B cell (primary cell): ENCODE data around the gene KIAA0319L. TPM values are rescaled to one million over a fixed set of nuclear protein-coding genes. Genes with fewer than 3 reads are reported as not detected.

ENCODE experiments used
- ATAC-seq: fragments of 200-7000 bp; cut with Tn5 transposase; one replicate; pipeline ENCODE4 v1.10.0; 2021; ENCODE audit warnings: low read depth, mild to moderate bottlenecking, moderate number of reproducible peaks, moderate library complexity
- CTCF ChIA-PET: fragments of 350-600 bp; sonication (Branson Sonifier 250); formaldehyde crosslinking; loops from one replicate; lab custom pipeline; 2021; ENCODE audit warnings: antibody characterized with exemption, inconsistent platforms; lab: Charles Lee
- POLR2A ChIA-PET: fragments of 350-600 bp; sonication (Branson Sonifier 250); formaldehyde crosslinking; loops from one replicate; lab custom pipeline; 2021; ENCODE audit warnings: antibody characterized with exemption; lab: Charles Lee
- DNase-seq: peaks from one replicate; pipeline ENCODE4 v3.0.0; 2013
- H2AFZ ChIP-seq: 2 replicates; pipeline ENCODE4 v1.6.1; 2012; ENCODE audit warnings: mild to moderate bottlenecking, low read depth, low read length; ENCODE audit not compliant: insufficient read depth, poor library complexity, severe bottlenecking
- H3K27ac ChIP-seq, 2 donors: 1 replicate in 1 of 2; 2 replicates in 1 of 2; pipeline ENCODE4 v1.5.1; 2012 to 2013; ENCODE audit warnings: low read length in 2 of 2, mild to moderate bottlenecking in 2 of 2, moderate library complexity in 1 of 2
- H3K27me3 ChIP-seq, 4 experiments: fragments of 200-600 bp in 1 of 4; sonication (generic) in 1 of 4; replicated peaks in 1 of 4; 1 replicate in 2 of 4; 2 replicates in 2 of 4; pipeline versions ENCODE4 v1.6.1 to v1.7.0; 2013 to 2016; ENCODE audit warnings: low read length in 3 of 4, mild to moderate bottlenecking in 2 of 4, mixed read lengths in 1 of 4, moderate library complexity in 1 of 4; ENCODE audit not compliant: insufficient read depth in 4 of 4, control insufficient read depth in 3 of 4; ENCODE audit errors: control extremely low read depth in 1 of 4
- H3K36me3 ChIP-seq, 2 experiments: replicated peaks in 1 of 2; 1 replicate in 1 of 2; 2 replicates in 1 of 2; pipeline versions ENCODE4 v1.6.1 to v1.7.1; 2013; ENCODE audit warnings: low read length in 1 of 2; ENCODE audit not compliant: insufficient read depth in 2 of 2, control insufficient read depth in 1 of 2; ENCODE audit errors: control extremely low read depth in 1 of 2, extremely low read depth in 1 of 2
- H3K4me1 ChIP-seq, 2 donors: fragments of 200-600 bp in 1 of 2; sonication (generic) in 1 of 2; 1 replicate in 1 of 2; 2 replicates in 1 of 2; pipeline versions ENCODE4 v1.5.1 to v1.6.1; 2013 to 2017; ENCODE audit warnings: low read length in 2 of 2; ENCODE audit not compliant: control insufficient read depth in 2 of 2, insufficient read depth in 2 of 2
- H3K4me2 ChIP-seq: replicated peaks from 2 replicates; pipeline ENCODE3; 2012; ENCODE audit warnings: mild to moderate bottlenecking, low read depth, low read length; ENCODE audit not compliant: poor library complexity, severe bottlenecking
- H3K4me3 ChIP-seq, 5 experiments: fragments of 200-600 bp in 1 of 5; sonication (generic) in 1 of 5; 1 replicate in 3 of 5; 2 replicates in 2 of 5; pipeline versions ENCODE4 v1.5.1 to v1.7.0; 2011 to 2016; ENCODE audit warnings: low read length in 4 of 5, mild to moderate bottlenecking in 4 of 5, low read depth in 2 of 5, control low read depth in 1 of 5, moderate library complexity in 1 of 5; ENCODE audit not compliant: insufficient read depth in 1 of 5; ENCODE audit errors: control extremely low read depth in 1 of 5, extremely low read depth in 1 of 5
- H3K79me2 ChIP-seq: fragments of 200-600 bp; sonication (generic); one replicate; pipeline ENCODE4 v1.6.0; 2016; ENCODE audit warnings: low read length; ENCODE audit not compliant: control insufficient read depth, insufficient read depth
- H3K9ac ChIP-seq: fragments of 200-600 bp; sonication (generic); 2 replicates; pipeline ENCODE4 v1.6.1; 2017; ENCODE audit warnings: mild to moderate bottlenecking, low read length, moderate library complexity
- H3K9me3 ChIP-seq, 3 donors: one replicate each; pipeline versions ENCODE4 v1.6.1 to v1.7.1; 2013; ENCODE audit warnings: low read length in 2 of 3; ENCODE audit not compliant: control insufficient read depth in 2 of 3, insufficient read depth in 1 of 3; ENCODE audit errors: control extremely low read depth in 1 of 3
- H4K20me1 ChIP-seq: 2 replicates; pipeline ENCODE4 v1.6.0; 2012; ENCODE audit warnings: mild to moderate bottlenecking, low read length; ENCODE audit not compliant: insufficient read depth, control insufficient read depth, poor library complexity, severe bottlenecking
- H3K27ac Mint-ChIP-seq: one replicate; pipeline ENCODE4 v1.8.0; 2021; ENCODE audit warnings: mixed read lengths
- H3K27me3 Mint-ChIP-seq: one replicate; pipeline ENCODE4 v1.8.0; 2021; ENCODE audit warnings: mixed read lengths
- H3K4me1 Mint-ChIP-seq: one replicate; pipeline ENCODE4 v1.8.0; 2021; ENCODE audit warnings: mixed read lengths
- H3K4me3 Mint-ChIP-seq: one replicate; pipeline ENCODE4 v1.8.0; 2021; ENCODE audit warnings: mixed read lengths
- H3K9me3 Mint-ChIP-seq: one replicate; pipeline ENCODE4 v1.8.0; 2022; ENCODE audit warnings: mixed read lengths; ENCODE audit not compliant: insufficient read depth
- EZH2 ChIP-seq: IDR thresholded peaks from 2 replicates; pipeline ENCODE4 v1.6.1; 2012; ENCODE audit warnings: borderline replicate concordance, low read depth, mild to moderate bottlenecking, moderate library complexity, low read length; ENCODE audit not compliant: insufficient read depth, poor library complexity, severe bottlenecking
- WGBS: methylation state at CpG from one replicate; pipeline ENCODE4 v1.1.5; 2013; ENCODE audit warnings: missing lambda C conversion rate; ENCODE audit not compliant: insufficient coverage; 5-methylcytosine and 5-hydroxymethylcytosine counted together
- intact Hi-C: fragments of 100-400 bp; cut with micrococcal nuclease; formaldehyde crosslinking; loops from one replicate; pipeline ENCODE4 v1.10.0; 2022
- polyA plus RNA-seq: library from polyadenylated mRNA; depleted of rRNA; stranded (reverse); fragments of >200 nt; gene quantifications from 2 replicates; pipeline ENCODE4 v1.2.3, GENCODE V29; 2012
- total RNA-seq, 2 donors: library from RNA; stranded (reverse); fragments of 120-200 nt in 1 of 2; gene quantifications; 1 replicate in 1 of 2; 2 replicates in 1 of 2; pipeline versions ENCODE4 v1.2.3 to v1.2.4, GENCODE V29; 2013 to 2022
- TF ChIP-seq, protein P1 (sequence below): fragments of 200-600 bp; IDR thresholded peaks from one replicate; pipeline ENCODE4 v1.8.0; 2022; ENCODE audit warnings: antibody characterized with exemption, mild to moderate bottlenecking

Gene KIAA0319L
- total and polyA plus RNA-seq, 2 donors (not counting 1 experiment from before 2014, with no cell fraction given), result 35.9 to 78.1 TPM

DNA sequence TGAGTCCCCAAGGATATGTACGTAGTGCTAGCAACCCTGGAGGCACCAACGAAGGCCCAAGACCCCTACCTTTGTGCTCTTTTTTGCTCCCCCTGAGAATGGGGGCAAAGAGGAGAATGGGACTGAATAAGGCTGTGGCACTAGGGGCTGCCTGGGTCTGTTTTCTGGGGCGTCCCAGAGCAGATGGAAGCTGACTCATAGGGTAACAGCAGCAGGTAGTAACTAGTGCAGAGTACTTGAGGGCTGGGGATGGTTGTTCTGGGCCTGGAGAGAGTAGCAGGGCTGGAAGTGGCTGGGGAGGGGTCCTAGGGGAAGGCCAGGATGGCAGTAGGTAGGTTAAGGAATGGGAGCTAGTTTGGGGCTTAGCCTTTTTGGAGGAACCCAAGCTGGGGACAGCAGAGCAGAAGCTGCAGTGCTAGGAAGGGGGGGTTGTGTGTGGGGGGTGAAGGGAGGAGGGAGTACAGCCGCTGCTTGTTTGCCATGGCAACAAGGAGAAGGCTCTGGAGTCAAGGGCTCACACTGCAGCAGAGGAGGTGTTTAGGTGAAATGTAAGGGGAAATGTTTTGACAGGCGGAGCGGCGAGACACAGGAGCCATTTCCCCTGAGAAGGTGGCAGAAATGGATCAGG, 2.2 kb upstream of the KIAA0319L start:
- ChIA-PET POLR2A (interaction anchor here (0.6 kb wide), 1 partner anchor 160 kb away, joined by 17 read pairs; no protein-coding TSS in a partner anchor), CTCF (interaction anchor here (0.6 to 3.9 kb wide), 5 partner anchors 8 to 267 kb away, joined by 3 to 30 read pairs (median 5); no protein-coding TSS in a partner anchor)
- H4K20me1 ChIP-seq, result no peaks in the 10 kb centered on the region
- H3K9ac ChIP-seq, result no peak overlapping the region
- Mint-ChIP-seq H3K9me3 (no peaks in the 10 kb centered on the region), H3K27ac (peak overlapping the region; percentile 55), H3K27me3 (no peaks in the 10 kb centered on the region), H3K4me1 (peaks cover 43% of the 10 kb centered on the region), H3K4me3 (peak overlapping the region; percentile 31)
- H3K27ac ChIP-seq, result no peak overlapping the region
- no peak for ATAC-seq
- H3K4me2 ChIP-seq, result no peak overlapping the region
- no peaks in the 10 kb centered on the region for H3K27me3 ChIP-seq
- no peaks in the 10 kb centered on the region for H3K36me3 ChIP-seq
- WGBS, result 92% methylated on average over 5 of the region's 7 CpGs
- H3K79me2 ChIP-seq, result peaks cover 23% of the 10 kb centered on the region
- no peak overlapping the region for H2AFZ ChIP-seq
- H3K9me3 ChIP-seq, result no peaks in the 10 kb centered on the region
- H3K4me1 ChIP-seq, result peaks cover 15 to 26% of the 10 kb centered on the region in 2 donors
- TF ChIP-seq, protein P1, sequence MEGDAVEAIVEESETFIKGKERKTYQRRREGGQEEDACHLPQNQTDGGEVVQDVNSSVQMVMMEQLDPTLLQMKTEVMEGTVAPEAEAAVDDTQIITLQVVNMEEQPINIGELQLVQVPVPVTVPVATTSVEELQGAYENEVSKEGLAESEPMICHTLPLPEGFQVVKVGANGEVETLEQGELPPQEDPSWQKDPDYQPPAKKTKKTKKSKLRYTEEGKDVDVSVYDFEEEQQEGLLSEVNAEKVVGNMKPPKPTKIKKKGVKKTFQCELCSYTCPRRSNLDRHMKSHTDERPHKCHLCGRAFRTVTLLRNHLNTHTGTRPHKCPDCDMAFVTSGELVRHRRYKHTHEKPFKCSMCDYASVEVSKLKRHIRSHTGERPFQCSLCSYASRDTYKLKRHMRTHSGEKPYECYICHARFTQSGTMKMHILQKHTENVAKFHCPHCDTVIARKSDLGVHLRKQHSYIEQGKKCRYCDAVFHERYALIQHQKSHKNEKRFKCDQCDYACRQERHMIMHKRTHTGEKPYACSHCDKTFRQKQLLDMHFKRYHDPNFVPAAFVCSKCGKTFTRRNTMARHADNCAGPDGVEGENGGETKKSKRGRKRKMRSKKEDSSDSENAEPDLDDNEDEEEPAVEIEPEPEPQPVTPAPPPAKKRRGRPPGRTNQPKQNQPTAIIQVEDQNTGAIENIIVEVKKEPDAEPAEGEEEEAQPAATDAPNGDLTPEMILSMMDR, result no peak
- TF ChIP-seq EZH2, result no peak
- no peak overlapping the region for H3K4me3 ChIP-seq
- DNase-seq, result peak; percentile 60
- intact Hi-C loops, result loop anchor here (5.0 to 10.0 kb wide), 2 partner anchors 527 to 705 kb away; partner anchors contain the start of genes SMIM12 and ZMYM6
